Activated CD8-positive, alpha-beta memory T cell treated with anti-CD3 and anti-CD28 coated beads for 24 hours (primary cell): ENCODE measurements around the gene FBN2.

Experiments
- DNase-seq: peaks from one replicate; pipeline ENCODE4 v3.0.0-alpha.2; 2020

Gene FBN2

GRCh38 chr5:128241051-128241695 lies 296.9 kb downstream of the FBN2 start:
- DNase-seq, result no peak

GRCh38 chr5:128237546-128237945 lies 300.5 kb downstream of the FBN2 start:
- DNase-seq, result no peak

GRCh38 chr5:128237000-128237399 lies 301.0 kb downstream of the FBN2 start:
- DNase-seq, result no peak

GRCh38 chr5:128236334-128236733 lies 301.7 kb downstream of the FBN2 start:
- DNase-seq, result no peak

GRCh38 chr5:128234928-128235641 lies 303.0 kb downstream of the FBN2 start:
- no peak for DNase-seq

GRCh38 chr5:128228521-128228920 lies 309.5 kb downstream of the FBN2 start:
- DNase-seq, result no peak

GRCh38 chr5:128228008-128228407 lies 310.0 kb downstream of the FBN2 start:
- no peak for DNase-seq

- DNase-seq, result no peak
Measured at GRCh38 chr5:128225245-128226030, 312.6 kb downstream of the FBN2 start.

- DNase-seq, result no peak
Measured at GRCh38 chr5:128224336-128224735, 313.7 kb downstream of the FBN2 start.

- no peak for DNase-seq
Measured at GRCh38 chr5:128220841-128221240, 317.2 kb downstream of the FBN2 start.

GRCh38 chr5:128216860-128217531 lies 321.0 kb downstream of the FBN2 start:
- no peak for DNase-seq

GRCh38 chr5:128216285-128216684 lies 321.8 kb downstream of the FBN2 start:
- no peak for DNase-seq

GRCh38 chr5:128213833-128214232 lies 324.2 kb downstream of the FBN2 start:
- DNase-seq, result no peak

- DNase-seq, result no peak
Measured at GRCh38 chr5:128213340-128213739, 324.7 kb downstream of the FBN2 start.

- DNase-seq, result no peak
Measured at GRCh38 chr5:128212191-128212806, 325.7 kb downstream of the FBN2 start.

GRCh38 chr5:128208436-128208835 lies 329.6 kb downstream of the FBN2 start:
- no peak for DNase-seq
